COLO668 (cell line): ENCODE measurements around the gene RCBTB1.
"Not testable (repeated sequence)": the region's sequence is repeated elsewhere in the genome, so short reads cannot be mapped to it uniquely, and the experiment has no call there.

Experiments
- DNase-seq: peaks from one replicate; lab custom pipeline; 2025; ENCODE audit not compliant: unreplicated experiment; lab: John Stamatoyannopoulos, UW

RCBTB1 gene

GRCh38 chr13:49524740-49525501 lies 60.4 kb downstream of the RCBTB1 start:
- DNase-seq: no peak

- DNase-seq: no peak
Observed at GRCh38 chr13:49521224-49521623, 64.1 kb downstream of the RCBTB1 start.

- DNase-seq: no peak
Observed at GRCh38 chr13:49517461-49517860, 67.9 kb downstream of the RCBTB1 start.

- no peak for DNase-seq
Observed at GRCh38 chr13:49516467-49516866, 68.9 kb downstream of the RCBTB1 start.

GRCh38 chr13:49512578-49512977 lies 72.8 kb downstream of the RCBTB1 start:
- DNase-seq: no peak

- no peak for DNase-seq
Observed at GRCh38 chr13:49503951-49504350, 81.4 kb downstream of the RCBTB1 start.

- DNase-seq: no peak
Observed at GRCh38 chr13:49502954-49503353, 82.4 kb downstream of the RCBTB1 start.

- DNase-seq: no peak
Observed at GRCh38 chr13:49499889-49500660, 85.3 kb downstream of the RCBTB1 start.

GRCh38 chr13:49498206-49498605 lies 87.2 kb downstream of the RCBTB1 start:
- DNase-seq: no peak

GRCh38 chr13:49497272-49497671 lies 88.1 kb downstream of the RCBTB1 start:
- DNase-seq: no peak

- not testable (repeated sequence) for DNase-seq
Observed at GRCh38 chr13:49496837-49497236, 88.5 kb downstream of the RCBTB1 start.

- peak; percentile 92 for DNase-seq
Observed at GRCh38 chr13:49495783-49496762, 89.3 kb downstream of the RCBTB1 start, which contains the start of gene PHF11. Gene PHF11, plus strand, starts transcription at chr13:49495953. Its CDS starts 49 bp downstream, at chr13:49496002.

GRCh38 chr13:49494645-49495044 lies 90.7 kb downstream of the RCBTB1 start:
- no peak for DNase-seq

GRCh38 chr13:49488563-49488962 lies 96.8 kb downstream of the RCBTB1 start:
- DNase-seq: no peak
